BE2C (cell line): ENCODE data around the gene FOXL3.

Experiments used
- DNase-seq: peaks from one replicate; pipeline ENCODE4 v3.0.0-alpha.2; 2020
- H3K27me3 ChIP-seq: fragments of 250-450 bp; sonication (Bioruptor Pico); 2 replicates; pipeline ENCODE4 v1.5.1; 2020; ENCODE audit warnings: mild to moderate bottlenecking
- H3K36me3 ChIP-seq: fragments of 250-450 bp; sonication (Bioruptor Pico); 2 replicates; pipeline ENCODE4 v1.5.1; 2020; ENCODE audit warnings: mild to moderate bottlenecking
- H3K4me1 ChIP-seq: fragments of 250-450 bp; sonication (Bioruptor Pico); 2 replicates; pipeline ENCODE4 v1.5.1; 2020
- H3K4me3 ChIP-seq: 2 replicates; pipeline ENCODE4 v1.5.1; 2011; ENCODE audit warnings: low read depth, low read length
- H3K9me3 ChIP-seq: fragments of 250-450 bp; sonication (Bioruptor Pico); 2 replicates; pipeline ENCODE4 v1.5.1; 2020
- CTCF ChIP-seq: IDR thresholded peaks from 2 replicates; pipeline ENCODE4 v1.5.1; 2012; ENCODE audit warnings: mild to moderate bottlenecking, low read depth, low read length

The FOXL3 gene

GRCh38 chr7:327991-328702, 38.2 kb downstream of the FOXL3 start:
- Histone ChIP-seq H3K27me3 (peaks cover 14% of the 10 kb centered on the region; the same call in 1 of the 2 replicates), H3K9me3 (0 out of 2 replicates have a peak, but pooled peaks cover 2% of the 10 kb centered on the region), H3K4me1 (no peaks in the 10 kb centered on the region), H3K4me3 (no peak overlapping the region), H3K36me3 (no peaks in the 10 kb centered on the region)
- DNase-seq: peak; percentile 1
- no peak for TF ChIP-seq CTCF

DNA sequence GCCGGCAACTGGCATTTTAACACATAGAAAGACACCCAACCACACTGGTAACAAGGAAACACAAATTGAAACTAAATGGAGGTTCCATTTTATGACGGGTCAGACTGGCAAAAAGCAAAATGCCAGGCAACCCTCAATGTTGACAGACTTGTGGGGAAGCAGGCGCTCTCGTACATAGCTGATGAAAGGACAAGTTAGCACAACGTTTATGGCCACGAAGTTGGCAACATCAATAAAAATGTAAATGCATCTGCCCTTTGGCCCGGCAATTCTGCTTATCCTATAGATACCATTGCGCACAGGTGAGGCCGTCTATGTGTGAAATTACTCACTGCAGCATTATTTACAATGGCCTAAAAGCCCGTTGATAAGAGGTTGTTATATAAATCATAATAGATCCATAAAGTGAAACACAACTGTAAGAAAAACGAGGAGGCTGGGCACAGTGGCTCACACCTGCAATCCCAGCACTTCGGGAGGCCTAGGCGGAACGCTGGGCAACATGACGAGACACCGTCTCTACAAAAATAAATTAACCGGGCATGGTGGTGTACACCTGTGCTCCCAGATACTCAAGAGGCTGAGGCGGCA, 39.8 kb downstream of the FOXL3 start:
- H3K4me3 ChIP-seq: no peak overlapping the region
- no peak for TF ChIP-seq CTCF
- H3K27me3 ChIP-seq: 0 out of 2 replicates have a peak, but pooled peaks cover 4% of the 10 kb centered on the region
- no peaks in the 10 kb centered on the region for H3K36me3 ChIP-seq
- no peaks in the 10 kb centered on the region for H3K4me1 ChIP-seq
- DNase-seq: no peak
- H3K9me3 ChIP-seq: 0 out of 2 replicates have a peak, but pooled peaks cover 2% of the 10 kb centered on the region

DNA sequence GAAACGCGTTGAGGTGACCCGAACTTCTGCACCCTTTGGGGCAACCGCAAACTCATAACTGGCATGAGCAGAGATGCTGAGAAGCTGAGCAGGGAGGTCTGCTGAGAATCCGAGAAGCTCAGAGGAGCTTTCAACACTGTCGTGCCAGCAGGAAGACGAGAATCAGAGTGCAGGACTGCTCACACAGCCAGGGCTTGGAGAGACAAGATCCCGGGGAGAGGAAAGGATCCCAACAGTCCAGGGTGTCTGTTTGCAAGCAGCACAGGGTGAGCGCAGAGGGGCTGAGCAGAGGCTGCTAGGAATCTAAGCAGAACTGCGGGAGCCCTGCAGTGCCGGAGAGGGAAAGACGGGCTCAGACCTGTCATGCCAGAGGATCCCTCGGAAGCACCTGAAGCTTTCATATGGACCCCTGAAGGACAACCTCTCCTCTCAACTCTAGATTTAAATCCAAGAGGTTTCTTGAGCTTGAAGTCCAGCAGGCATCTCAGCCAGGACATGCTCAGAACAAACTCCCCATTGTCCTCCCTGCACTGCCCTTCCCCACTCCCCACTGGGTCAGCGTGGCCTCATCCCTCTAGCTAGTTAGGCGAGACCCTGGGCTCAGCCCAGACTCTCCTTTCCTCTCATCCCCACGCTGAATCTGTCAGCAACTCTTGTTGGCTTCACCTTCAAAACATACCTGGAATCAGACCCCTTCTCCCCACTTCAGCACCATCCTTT, 40.7 kb downstream of the FOXL3 start:
- TF ChIP-seq CTCF: no peak
- no peak for DNase-seq
- H3K4me3 ChIP-seq: no peak overlapping the region
- 0 out of 2 replicates have a peak, but pooled peaks cover 2% of the 10 kb centered on the region for H3K9me3 ChIP-seq
- 0 out of 2 replicates have a peak, but pooled peaks cover 4% of the 10 kb centered on the region for H3K27me3 ChIP-seq
- no peaks in the 10 kb centered on the region for H3K36me3 ChIP-seq
- no peaks in the 10 kb centered on the region for H3K4me1 ChIP-seq

DNA sequence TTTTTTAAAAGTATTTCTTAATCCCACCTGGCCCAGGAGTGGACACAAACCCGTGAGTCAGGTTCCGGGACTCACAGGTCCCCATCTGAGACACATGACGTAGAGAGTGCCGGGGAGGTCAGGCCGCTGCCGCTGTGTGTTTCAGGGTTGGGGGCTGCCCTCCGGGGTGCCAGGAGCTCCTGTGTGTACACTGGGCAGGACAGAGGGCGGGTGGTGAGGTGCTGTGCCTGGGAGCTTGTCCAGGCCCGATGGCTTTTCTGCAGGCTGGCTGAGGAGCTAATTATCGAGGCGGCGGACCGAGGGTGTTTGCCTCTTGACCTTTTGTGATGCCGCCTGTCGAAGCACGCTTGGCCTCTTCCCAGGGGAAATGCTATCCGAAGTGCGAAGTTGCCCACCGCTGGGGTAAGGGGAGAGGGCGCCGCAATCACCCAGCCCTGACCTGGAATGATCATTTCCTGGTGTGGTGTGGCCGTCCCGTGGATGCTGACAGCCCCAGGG, 42.1 kb downstream of the FOXL3 start:
- TF ChIP-seq CTCF: no peak
- Histone ChIP-seq H3K4me1 (no peaks in the 10 kb centered on the region), H3K4me3 (no peak overlapping the region), H3K9me3 (no peaks in the 10 kb centered on the region), H3K36me3 (no peaks in the 10 kb centered on the region), H3K27me3 (0 out of 2 replicates have a peak, but pooled peaks cover 4% of the 10 kb centered on the region)
- DNase-seq: no peak

DNA sequence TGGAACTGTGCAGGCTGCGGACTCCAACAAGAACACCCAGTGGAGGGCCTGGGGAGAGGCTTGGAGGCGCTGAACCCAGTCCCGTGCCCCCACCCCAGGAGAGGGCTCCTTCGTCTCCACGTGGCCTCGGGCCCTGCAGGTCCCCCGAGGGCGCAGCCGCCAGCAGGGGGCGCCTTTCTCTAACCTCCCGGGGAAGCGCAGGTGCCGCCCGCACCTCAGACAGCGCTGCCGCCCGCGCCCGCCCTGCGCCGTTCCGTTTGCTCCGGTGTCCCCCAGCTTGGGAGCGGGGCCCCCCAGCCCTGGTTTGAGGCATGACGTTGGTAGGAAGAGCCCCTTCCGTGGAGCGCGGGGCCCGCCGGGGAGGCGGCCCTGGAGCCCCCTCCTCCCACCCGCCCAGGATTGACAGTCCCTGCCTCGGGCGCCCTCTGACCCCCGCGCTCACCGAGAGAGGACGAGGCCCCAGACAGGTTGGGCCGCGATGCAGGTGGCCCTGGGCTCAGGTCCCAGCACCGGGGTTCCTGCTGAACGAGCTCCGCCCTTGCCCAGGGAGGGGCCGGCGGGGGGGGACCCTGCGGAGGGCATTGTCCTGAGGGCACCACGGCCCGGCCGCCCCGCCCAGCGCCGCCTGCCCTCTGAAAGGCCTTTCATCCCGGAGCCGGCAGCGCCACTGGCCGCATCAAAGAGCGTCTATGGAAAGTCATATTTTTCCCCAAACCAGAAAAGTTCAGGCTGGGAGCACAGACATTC, 42.8 kb downstream of the FOXL3 start:
- H3K4me3 ChIP-seq: no peak overlapping the region
- no peaks in the 10 kb centered on the region for H3K27me3 ChIP-seq
- H3K36me3 ChIP-seq: no peaks in the 10 kb centered on the region
- H3K9me3 ChIP-seq: no peaks in the 10 kb centered on the region; the same call in 1 of the 2 replicates
- TF ChIP-seq CTCF: peak; percentile 31
- H3K4me1 ChIP-seq: no peaks in the 10 kb centered on the region
- peak; percentile 70 for DNase-seq
